Measurements from ENCODE around the gene PRRT2.

PRRT2 gene

DNA sequence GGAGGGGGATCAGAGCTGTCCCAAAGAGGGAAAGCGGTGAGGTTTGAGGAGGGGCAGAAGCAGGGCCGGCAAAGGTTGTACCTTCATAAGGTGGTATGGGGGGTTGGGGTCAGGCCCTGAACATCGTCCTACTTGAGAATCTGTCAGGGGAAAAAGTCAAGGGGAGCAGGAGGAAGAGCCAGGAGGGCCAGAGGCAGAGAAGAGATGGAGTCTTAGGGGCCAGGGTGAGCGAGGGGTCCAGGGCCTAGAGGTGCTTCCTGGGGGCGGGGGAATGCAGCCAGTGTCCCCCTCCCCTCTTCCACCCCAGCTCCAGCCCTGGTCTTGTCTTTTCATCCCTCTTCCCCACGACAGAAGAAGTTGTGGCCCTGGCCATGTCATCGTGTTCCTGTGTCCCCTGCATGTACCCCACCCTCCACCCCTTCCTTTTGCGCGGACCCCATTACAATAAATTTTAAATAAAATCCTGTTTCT is 1.3 kb upstream of the PRRT2 start:
- TF ChIP-seq, protein P1, sequence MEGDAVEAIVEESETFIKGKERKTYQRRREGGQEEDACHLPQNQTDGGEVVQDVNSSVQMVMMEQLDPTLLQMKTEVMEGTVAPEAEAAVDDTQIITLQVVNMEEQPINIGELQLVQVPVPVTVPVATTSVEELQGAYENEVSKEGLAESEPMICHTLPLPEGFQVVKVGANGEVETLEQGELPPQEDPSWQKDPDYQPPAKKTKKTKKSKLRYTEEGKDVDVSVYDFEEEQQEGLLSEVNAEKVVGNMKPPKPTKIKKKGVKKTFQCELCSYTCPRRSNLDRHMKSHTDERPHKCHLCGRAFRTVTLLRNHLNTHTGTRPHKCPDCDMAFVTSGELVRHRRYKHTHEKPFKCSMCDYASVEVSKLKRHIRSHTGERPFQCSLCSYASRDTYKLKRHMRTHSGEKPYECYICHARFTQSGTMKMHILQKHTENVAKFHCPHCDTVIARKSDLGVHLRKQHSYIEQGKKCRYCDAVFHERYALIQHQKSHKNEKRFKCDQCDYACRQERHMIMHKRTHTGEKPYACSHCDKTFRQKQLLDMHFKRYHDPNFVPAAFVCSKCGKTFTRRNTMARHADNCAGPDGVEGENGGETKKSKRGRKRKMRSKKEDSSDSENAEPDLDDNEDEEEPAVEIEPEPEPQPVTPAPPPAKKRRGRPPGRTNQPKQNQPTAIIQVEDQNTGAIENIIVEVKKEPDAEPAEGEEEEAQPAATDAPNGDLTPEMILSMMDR (IDR thresholded peaks at IDR 0.05; ENCODE audit: low read depth, low read length) = no peak
- H3K4me3 ChIP-seq (ENCODE audit: low read depth, low read length) = no peak overlapping the region

DNA sequence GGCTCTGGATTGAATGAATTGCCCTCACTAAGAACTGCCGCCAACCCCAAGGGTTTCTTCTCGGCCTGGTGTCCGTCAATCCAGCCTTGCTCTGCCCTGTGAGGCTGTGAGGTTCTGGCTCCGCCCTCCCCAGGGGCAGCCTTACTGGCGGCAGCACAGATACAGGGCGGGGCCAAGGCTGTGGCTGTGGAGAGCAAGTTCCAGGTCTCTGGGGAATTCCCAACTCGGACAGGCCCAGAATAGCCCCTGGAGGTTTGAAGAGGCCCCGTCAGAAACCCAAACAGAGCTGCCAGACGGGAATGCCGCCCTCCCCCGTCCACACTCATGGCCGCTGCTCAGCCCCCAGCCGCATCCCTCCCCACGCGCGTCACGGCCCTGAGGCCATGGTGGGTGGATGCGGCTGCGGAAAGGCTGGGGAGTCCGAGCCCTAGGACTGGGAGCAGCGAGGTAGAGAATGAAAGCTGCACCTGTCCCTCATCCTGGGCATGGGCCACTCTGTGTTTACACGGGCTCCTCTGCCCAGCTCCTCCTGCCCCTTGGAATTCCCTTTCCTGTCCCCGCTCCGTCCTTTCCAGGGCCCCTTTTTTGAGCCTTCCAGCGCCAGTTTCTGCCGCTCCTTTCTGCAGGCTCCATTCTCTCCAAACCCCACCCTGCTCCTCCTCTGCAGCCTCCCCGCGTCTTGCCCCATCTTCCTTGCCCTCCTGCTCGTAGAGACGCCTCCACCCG is 660 bp upstream of the PRRT2 start:
- H3K4me3 ChIP-seq (ENCODE audit: low read depth, low read length) = peak overlapping the region; percentile 67
- TF ChIP-seq, protein P1 (IDR thresholded peaks at IDR 0.05; ENCODE audit: low read depth, low read length) = no peak

DNA sequence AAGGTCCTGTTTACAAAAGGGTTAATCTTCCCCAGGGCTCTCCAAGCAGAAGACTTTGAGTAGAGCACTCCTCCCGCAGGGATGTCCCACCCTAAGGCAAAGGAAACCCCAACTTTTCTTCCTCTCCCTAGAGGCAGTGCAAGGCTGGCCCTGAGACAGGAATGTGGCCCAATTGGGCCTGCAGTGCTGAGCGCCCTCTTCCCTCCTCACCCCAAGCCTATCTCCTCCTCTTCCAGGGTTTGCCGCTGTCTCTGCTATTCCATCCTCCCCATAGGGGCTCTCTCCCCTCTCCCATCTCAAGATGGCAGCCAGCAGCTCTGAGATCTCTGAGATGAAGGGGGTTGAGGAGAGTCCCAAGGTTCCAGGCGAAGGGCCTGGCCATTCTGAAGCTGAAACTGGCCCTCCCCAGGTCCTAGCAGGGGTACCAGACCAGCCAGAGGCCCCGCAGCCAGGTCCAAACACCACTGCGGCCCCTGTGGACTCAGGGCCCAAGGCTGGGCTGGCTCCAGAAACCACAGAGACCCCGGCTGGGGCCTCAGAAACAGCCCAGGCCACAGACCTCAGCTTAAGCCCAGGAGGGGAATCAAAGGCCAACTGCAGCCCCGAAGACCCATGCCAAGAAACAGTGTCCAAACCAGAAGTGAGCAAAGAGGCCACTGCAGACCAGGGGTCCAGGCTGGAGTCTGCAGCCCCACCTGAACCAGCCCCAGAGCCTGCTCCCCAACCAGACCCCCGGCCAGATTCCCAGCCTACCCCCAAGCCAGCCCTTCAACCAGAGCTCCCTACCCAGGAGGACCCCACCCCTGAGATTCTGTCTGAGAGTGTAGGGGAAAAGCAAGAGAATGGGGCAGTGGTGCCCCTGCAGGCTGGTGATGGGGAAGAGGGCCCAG is 1.0 kb downstream of the PRRT2 start:
- TF ChIP-seq, protein P1 (IDR thresholded peaks at IDR 0.05; ENCODE audit: low read depth, low read length) = no peak
- peak overlapping the region; percentile 67 for H3K4me3 ChIP-seq (ENCODE audit: low read depth, low read length)

DNA sequence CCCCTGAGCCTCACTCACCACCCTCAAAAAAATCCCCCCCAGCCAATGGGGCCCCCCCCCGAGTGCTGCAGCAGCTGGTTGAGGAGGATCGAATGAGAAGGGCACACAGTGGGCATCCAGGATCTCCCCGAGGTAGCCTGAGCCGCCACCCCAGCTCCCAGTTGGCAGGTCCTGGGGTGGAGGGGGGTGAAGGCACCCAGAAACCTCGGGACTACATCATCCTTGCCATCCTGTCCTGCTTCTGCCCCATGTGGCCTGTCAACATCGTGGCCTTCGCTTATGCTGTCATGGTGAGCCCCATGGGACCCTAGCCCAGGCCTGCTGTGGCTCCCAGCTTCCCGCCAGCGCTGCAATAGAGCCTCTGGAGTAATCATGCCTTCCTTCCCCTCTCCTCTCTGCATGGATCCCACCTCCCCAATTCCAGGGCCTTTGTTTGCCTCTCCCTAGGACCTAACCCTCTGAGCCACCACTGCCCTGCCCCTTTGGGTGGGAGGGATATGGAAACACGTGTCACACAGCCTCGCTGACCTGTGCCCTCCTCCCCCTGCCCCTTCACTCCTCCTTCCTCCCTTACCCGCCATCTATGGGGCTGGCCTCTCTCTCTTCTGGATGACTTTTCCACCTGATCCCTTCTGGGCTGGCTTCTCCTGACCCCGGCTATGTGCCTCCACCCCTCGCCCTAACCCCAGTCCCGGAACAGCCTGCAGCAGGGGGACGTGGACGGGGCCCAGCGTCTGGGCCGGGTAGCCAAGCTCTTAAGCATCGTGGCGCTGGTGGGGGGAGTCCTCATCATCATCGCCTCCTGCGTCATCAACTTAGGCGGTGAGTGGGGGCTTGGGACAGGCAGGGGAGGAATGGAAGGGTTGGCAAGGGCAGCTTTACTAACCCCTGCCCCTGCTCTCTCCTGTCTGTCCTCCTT is 1.9 kb downstream of the PRRT2 start:
- TF ChIP-seq, protein P1 (IDR thresholded peaks at IDR 0.05; ENCODE audit: low read depth, low read length) = no peak
- no peak overlapping the region for H3K4me3 ChIP-seq (ENCODE audit: low read depth, low read length)

DNA sequence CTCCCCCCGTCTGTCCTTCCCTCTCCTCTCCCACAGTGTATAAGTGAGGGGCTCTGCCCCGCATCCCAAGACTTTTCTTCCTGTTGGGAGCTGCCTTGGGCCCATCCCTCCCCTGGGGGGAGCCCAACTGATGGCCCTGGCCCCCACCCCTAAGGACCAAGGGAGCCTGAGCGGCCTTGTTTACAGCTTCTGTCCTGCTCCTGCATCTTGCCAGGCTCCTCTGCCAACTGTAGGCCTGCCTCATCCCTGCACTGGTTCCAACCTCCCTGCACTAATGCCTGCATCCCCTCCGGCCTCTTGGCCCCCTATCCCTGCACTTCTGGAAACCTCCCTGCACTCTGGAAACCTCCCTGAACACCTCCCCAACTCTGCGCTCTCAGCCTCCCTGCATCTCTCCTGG is 2.6 kb downstream of the PRRT2 start:
- TF ChIP-seq, protein P1 (IDR thresholded peaks at IDR 0.05; ENCODE audit: low read depth, low read length) = no peak
- H3K4me3 ChIP-seq (ENCODE audit: low read depth, low read length) = no peak overlapping the region

DNA sequence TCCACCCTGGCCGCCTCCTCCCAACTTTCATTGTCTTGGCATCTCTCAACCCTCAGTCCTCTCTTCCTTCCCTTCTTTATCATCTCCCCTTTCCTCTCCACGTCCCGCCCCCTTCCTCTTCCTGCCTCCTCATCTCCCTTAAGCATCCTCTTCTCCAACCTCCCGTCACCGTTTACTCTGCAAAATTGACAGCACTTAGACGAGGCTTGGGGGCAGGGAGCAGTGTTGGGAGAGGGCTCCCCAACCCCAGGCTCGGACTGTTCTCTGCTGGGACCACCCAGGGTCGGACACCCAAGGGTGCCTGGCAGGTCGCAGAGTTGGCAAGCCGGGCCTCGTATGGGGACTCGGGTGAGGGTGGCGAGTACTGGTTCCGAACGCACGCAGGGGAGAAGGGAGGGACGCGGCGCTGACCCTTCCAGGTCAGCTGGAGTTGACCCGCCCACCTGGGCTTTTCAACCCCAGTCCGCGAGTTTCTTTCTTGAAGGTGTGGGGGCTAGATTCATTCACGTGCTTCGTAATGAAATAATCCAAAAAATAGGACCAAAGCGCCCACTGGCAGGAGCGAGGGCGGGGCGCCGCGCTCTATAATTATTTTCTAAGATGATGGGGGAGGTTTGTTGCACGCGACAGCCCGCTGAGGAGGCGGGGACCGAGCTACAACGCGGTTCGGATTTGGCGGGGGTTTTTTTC is 3.2 kb downstream of the PRRT2 start:
- H3K4me3 ChIP-seq (ENCODE audit: low read depth, low read length) = peak overlapping the region; percentile 78
- TF ChIP-seq, protein P1 (IDR thresholded peaks at IDR 0.05; ENCODE audit: low read depth, low read length) = no peak
